ENCODE measurements around the gene KCNB1.
"Not testable (repeated sequence)": the region's sequence is repeated elsewhere in the genome, so short reads cannot be mapped to it uniquely, and the experiment has no call there.

Gene KCNB1

DNA sequence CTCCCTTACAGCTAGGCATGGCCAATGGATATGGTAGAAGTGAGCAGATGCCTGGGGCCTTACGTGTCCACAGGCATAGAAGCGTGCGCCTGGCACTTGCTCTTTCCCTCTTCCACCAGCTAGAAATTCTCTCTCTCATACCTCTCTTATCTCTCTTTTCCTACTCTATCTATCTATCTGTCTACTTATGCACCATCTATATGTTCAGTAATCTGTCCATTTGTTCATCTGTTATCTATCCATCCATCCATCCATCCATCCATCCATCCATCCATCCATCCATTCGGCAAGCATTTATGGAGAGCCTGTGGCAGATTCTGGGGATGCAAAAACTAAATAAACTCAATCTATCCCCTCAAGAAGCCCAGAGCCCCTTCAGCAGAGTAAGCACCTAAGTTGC is 70.2 kb downstream of the KCNB1 start:
- TF ChIP-seq, protein P1, sequence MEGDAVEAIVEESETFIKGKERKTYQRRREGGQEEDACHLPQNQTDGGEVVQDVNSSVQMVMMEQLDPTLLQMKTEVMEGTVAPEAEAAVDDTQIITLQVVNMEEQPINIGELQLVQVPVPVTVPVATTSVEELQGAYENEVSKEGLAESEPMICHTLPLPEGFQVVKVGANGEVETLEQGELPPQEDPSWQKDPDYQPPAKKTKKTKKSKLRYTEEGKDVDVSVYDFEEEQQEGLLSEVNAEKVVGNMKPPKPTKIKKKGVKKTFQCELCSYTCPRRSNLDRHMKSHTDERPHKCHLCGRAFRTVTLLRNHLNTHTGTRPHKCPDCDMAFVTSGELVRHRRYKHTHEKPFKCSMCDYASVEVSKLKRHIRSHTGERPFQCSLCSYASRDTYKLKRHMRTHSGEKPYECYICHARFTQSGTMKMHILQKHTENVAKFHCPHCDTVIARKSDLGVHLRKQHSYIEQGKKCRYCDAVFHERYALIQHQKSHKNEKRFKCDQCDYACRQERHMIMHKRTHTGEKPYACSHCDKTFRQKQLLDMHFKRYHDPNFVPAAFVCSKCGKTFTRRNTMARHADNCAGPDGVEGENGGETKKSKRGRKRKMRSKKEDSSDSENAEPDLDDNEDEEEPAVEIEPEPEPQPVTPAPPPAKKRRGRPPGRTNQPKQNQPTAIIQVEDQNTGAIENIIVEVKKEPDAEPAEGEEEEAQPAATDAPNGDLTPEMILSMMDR (IDR thresholded peaks at IDR 0.05; ENCODE audit: low read depth, low read length): no peak
- H3K4me3 ChIP-seq (ENCODE audit: low read depth, low read length): no peak overlapping the region

DNA sequence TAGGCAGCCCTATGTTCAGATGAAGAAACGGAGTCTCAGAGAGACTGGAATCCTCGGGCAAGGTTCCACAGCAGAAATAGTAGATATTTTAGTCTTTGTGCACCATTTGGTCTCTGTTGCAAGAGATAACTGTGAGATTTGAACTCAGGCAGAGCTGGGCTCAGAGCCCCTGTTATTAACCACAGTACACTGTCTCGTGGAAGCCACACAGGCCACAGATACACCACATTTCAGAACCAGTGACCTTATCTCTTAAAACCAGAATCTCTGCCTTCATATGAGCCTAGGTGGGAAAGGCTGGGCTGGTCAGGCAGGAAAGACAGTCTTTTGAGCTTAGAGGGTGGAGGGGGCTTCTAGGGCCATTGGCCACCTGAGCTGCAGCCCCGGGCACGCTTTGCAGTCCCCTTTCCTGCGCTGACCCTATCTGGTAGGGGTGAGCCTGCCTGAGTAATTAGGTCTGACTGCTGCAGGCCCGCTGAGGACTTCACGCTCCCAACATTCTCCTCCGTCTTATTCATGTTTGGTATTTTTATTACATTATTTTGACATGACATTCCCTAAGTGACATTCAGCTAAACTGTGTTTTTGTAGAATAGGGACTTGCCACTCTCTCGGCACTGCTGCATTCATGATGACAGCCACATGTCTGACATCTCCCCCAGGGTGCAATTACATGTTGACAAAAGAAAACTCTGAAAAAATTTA is 71.1 kb downstream of the KCNB1 start:
- H3K4me3 ChIP-seq (ENCODE audit: low read depth, low read length): no peak overlapping the region
- TF ChIP-seq, protein P1 (IDR thresholded peaks at IDR 0.05; ENCODE audit: low read depth, low read length): no peak

DNA sequence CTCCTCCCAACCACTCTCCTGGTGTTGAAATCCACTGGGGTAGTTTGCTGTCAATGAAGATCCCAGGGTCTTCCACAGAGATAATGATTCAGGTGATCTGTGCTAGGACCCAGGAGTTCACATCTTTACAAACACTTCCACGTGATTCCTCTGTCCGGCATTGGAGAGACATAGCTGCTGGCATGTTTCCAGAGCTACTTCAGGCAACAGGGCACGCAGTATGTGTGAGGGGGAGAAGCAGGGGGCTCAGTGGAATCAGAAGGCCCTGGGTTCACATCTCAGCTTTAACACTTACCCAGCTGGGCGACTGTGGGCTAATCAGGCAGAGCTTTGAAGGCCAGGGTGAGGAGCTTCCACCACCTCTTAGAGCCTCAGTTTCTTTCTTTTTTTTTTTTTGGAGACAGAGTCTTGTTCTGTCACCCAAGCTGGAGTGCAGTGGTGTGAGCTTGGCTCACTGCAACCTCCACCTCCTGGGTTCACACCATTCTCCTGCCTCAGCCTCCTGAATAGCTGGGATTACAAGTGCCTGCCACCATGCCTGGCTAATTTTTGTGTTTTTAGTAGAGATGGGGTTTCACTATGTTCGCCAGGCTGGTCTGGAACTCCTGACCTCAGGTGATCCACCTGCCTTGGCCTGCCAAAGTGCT is 72.4 kb downstream of the KCNB1 start:
- not testable (repeated sequence) for H3K4me3 ChIP-seq (ENCODE audit: low read depth, low read length)

DNA sequence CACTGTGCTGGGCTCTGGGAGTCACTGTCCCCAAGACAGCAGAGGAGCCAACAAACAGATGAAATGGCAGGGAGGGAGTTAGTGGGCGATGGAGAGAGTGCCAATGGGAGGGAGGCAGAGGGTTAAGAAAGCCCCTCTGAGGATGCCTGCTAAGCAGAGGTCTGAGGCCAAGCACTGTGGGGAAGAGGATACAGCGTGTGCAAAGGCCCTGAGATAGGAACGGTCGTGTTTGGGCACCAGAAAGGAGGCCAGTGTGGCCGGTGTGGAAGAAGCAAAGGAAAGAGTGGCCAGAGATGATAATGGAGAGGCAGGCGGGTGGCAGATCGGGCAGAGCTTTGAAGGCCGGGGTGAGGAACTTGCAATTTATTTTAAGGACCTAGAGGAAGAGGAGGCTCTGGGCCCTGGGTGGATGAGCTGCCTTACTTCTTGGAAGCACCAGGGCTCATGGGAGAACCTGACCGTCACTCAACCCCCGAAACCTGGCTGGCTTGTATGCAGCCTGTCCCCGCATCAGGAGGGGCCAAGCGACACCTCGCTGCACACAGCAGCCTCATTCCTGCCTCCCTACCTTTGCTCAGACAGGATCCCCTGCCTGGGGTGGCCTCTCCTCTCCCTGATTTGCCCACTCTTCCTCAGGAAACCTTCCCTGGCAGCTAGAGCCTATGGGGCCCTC is 73.0 kb downstream of the KCNB1 start:
- TF ChIP-seq, protein P1 (IDR thresholded peaks at IDR 0.05; ENCODE audit: low read depth, low read length): no peak
- no peak overlapping the region for H3K4me3 ChIP-seq (ENCODE audit: low read depth, low read length)

DNA sequence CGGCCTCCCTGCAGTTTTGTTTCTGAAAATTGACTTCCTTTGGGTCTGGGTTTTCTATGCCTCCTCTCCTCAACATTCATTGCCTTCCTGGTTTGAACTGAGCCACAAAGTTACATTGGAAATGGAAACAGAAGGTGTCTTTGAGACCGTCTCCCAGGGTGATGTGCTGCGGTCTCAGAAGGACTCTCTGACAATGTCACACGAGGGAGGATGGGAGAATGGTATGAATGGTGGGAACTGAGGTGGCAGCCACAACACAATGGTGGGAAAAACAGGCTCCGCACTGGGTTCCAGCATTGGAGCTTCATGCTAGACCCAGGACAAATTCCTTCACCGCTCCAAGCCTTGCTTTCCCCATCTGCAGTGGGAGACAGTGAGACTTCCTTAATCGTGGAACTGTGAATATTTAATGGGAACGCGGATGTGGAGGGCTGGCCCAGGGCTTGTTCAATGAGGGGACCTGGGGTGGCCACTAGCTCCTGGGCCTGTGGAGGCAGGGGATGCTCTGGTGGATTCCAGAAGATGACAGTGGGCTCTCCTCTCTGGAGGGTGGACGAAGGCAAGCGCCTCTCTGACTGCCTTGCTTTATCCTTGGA is 73.9 kb downstream of the KCNB1 start:
- H3K4me3 ChIP-seq (ENCODE audit: low read depth, low read length): no peak overlapping the region
- TF ChIP-seq, protein P1 (IDR thresholded peaks at IDR 0.05; ENCODE audit: low read depth, low read length): no peak

DNA sequence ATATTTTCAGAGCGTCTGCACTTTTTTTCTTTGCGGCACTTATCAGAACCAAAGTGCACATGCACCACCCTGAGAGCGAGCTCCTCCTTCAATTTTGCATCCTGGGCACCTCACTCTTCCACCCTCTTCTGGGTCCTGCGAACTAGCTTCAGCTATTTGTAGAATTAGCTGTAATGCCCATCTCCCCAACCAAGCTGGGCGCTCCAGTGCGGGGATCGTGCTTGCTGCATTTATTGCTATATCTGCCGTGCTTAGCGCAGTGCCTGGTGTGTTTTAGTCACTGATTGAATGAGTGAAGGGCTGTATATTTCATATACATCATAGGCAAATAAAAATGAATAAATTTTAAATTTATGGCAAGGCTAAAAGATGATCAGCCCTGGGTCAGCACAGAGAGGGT is 75.8 kb downstream of the KCNB1 start:
- TF ChIP-seq, protein P1 (IDR thresholded peaks at IDR 0.05; ENCODE audit: low read depth, low read length): no peak
- H3K4me3 ChIP-seq (ENCODE audit: low read depth, low read length): no peak overlapping the region

DNA sequence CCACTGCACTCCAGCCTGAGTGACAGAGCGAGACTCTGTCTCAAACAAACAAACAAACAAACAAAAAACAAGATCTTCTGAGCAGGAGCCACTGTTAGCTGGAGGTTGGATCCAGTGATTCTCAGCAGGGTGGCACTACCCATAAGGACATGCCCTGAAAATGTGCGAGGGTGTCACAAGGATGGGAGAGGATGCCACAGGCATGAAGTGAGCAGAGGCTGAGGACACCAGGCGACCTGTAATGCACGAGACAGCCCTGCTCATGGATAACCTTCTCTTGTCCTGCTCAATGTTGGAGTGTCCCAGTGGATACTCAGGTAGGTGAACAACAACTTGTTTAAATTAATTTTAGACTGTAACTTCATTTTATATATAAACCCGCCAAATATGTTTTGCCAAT is 76.8 kb downstream of the KCNB1 start:
- TF ChIP-seq, protein P1 (IDR thresholded peaks at IDR 0.05; ENCODE audit: low read depth, low read length): no peak
- H3K4me3 ChIP-seq (ENCODE audit: low read depth, low read length): no peak overlapping the region
